GM12892 (cell line): ENCODE measurements around the gene CABCOCO1.

Experiments used
- POLR2A ChIP-seq: IDR thresholded peaks from 2 replicates; pipeline ENCODE4 v1.6.1; 2011; ENCODE audit warnings: low read depth, low read length, control low read depth
- POLR2AphosphoS5 ChIP-seq: IDR thresholded peaks from 2 replicates; pipeline ENCODE4 v1.6.1; 2011; ENCODE audit warnings: low read depth, low read length, control low read depth
- TAF1 ChIP-seq: IDR thresholded peaks from 2 replicates; pipeline ENCODE4 v1.6.1; 2011; ENCODE audit warnings: low read depth, mild to moderate bottlenecking, control low read depth, low read length, borderline replicate concordance

DNA sequence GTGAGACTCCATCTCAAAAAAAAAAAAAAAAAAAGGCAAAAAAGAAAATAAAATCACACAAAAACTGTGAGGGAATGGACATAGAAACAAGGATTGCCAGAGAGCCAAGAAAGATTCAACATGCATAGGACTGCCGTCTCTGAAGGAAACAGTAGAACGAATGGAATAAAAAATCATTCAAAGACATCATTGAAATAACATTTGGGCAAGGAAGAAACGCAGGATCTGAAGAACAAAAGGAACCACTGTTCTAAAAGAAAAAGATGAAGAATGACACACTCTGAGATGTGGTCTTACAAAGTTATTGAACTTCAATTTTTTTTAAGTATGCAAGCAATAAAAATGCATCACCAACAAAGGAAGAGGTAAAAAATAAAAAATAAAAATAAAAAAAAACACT is 57.2 kb downstream of the CABCOCO1 start:
- TF ChIP-seq POLR2A (no peak), POLR2AphosphoS5 (no peak), TAF1 (no peak)
